ENCODE data around the gene AKNA.

The AKNA gene

DNA sequence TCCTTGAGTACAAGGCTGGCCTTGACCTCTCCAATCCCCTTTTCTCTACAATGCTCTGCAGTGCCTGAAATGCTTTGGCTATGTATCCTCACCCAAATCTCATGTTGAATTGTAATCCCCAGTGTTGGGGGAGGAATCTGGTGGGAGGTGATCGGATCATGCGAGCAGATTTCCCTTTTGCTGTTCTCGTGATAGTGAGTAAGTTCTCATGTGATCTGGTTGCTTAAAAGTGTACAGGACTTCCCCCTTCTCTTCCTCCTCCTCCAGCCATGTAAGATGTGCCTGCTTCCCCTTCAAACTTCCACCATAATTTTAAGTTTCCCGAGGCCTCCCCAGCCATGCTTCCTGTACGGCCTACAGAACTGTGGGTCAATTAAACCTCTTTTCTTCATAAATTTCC is 28.5 kb upstream of the AKNA start:
- TF ChIP-seq SIN3A (IDR thresholded peaks at IDR 0.05; ENCODE audit: borderline replicate concordance, insufficient read depth, low read length), result no peak
- TF ChIP-seq FOXP2 (optimal IDR thresholded peaks at IDR 0.05; ENCODE audit: borderline replicate concordance, extremely low read depth, extremely low read length, insufficient read depth), result no peak
- TF ChIP-seq TAF1 (IDR thresholded peaks at IDR 0.05; ENCODE audit: borderline replicate concordance, insufficient read depth, low read length), result no peak
- TF ChIP-seq POLR2AphosphoS5 (IDR thresholded peaks at IDR 0.05; ENCODE audit: low read depth, low read length), result no peak

DNA sequence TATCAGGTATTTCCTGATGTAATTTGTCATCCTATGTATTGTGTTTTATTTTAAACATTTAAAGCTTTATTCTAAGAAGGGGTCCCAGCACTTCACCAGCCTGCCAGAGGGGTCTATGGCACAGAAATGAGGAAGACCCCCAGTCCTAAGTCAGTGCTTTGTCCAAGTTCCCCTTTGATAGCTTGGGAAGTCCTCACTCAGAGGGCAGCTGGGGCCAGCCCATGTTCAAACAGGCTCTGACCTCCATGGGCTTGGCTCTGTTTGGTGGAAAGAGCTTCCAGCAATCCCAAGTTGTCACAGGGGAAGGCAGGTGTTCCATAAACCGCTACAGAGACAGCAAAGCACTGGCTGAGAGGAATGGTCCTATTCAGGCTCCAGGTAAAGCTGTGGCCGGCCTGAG is 26.6 kb upstream of the AKNA start:
- TF ChIP-seq SIN3A (IDR thresholded peaks at IDR 0.05; ENCODE audit: borderline replicate concordance, insufficient read depth, low read length) (no peak), POLR2AphosphoS5 (IDR thresholded peaks at IDR 0.05; ENCODE audit: low read depth, low read length) (no peak)

DNA sequence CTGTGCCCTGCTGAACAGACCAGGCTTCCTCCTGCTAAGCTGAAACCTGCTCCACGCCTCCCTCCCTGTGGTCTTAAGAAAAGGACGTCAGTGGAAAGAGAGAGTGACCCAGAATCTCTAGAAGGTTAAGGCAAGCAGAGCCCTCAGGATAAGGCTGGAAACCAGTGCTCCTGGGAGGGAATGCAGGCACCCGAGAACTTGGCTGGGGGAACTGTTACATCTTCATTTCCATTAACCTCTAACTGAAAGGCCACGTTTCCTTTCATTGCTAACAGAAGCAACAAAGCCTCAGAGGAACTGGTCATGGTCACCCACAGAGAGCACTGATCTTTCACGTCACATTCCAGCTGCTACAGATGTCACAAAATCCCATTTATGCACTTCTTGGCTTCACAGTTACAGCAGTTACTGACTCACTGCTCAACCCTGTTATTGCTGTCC is 26.1 kb upstream of the AKNA start:
- TF ChIP-seq SIN3A (IDR thresholded peaks at IDR 0.05; ENCODE audit: borderline replicate concordance, insufficient read depth, low read length) (no peak), POLR2AphosphoS5 (IDR thresholded peaks at IDR 0.05; ENCODE audit: low read depth, low read length) (no peak), TAF1 (IDR thresholded peaks at IDR 0.05; ENCODE audit: borderline replicate concordance, insufficient read depth, low read length) (no peak), FOXP2 (optimal IDR thresholded peaks at IDR 0.05; ENCODE audit: borderline replicate concordance, extremely low read depth, extremely low read length, insufficient read depth) (no peak)
- TF ChIP-seq, protein P1, sequence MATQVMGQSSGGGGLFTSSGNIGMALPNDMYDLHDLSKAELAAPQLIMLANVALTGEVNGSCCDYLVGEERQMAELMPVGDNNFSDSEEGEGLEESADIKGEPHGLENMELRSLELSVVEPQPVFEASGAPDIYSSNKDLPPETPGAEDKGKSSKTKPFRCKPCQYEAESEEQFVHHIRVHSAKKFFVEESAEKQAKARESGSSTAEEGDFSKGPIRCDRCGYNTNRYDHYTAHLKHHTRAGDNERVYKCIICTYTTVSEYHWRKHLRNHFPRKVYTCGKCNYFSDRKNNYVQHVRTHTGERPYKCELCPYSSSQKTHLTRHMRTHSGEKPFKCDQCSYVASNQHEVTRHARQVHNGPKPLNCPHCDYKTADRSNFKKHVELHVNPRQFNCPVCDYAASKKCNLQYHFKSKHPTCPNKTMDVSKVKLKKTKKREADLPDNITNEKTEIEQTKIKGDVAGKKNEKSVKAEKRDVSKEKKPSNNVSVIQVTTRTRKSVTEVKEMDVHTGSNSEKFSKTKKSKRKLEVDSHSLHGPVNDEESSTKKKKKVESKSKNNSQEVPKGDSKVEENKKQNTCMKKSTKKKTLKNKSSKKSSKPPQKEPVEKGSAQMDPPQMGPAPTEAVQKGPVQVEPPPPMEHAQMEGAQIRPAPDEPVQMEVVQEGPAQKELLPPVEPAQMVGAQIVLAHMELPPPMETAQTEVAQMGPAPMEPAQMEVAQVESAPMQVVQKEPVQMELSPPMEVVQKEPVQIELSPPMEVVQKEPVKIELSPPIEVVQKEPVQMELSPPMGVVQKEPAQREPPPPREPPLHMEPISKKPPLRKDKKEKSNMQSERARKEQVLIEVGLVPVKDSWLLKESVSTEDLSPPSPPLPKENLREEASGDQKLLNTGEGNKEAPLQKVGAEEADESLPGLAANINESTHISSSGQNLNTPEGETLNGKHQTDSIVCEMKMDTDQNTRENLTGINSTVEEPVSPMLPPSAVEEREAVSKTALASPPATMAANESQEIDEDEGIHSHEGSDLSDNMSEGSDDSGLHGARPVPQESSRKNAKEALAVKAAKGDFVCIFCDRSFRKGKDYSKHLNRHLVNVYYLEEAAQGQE (IDR thresholded peaks at IDR 0.05; ENCODE audit: insufficient read depth in 1 of 2, low read depth in 2 of 2, low read length in 2 of 2), result no peak

DNA sequence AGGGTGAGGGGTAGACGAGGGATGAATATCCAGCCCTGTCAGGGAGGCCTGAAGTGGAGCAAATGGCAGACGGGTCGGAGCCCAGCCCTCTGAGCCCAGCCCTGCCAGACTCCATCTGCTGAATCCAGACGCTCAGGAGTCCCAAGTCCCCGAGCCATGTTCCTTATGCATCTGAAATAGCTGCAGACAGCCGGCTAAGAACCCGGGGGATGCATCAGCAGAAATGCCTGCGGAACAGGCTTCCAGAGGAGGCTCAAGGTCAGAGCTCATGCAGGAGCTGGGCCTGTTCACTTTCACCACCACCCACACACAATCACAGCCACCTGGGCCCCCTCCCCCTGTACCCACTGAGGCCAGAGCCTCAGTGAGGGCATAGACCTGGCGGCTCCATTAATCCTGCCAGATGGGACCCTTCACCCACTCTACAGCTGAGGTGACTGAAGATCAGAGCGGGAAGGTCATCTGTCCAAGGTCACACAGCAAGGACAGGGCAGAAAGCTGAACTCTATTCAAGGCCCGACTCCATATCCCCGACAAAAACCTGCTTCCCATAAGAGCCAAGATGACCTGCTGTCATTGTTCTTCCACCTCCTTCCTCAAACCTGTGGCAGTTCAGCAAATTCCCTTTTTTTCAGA is 24.4 kb upstream of the AKNA start:
- TF ChIP-seq, protein P1 (IDR thresholded peaks at IDR 0.05; ENCODE audit: insufficient read depth in 1 of 2, low read depth in 2 of 2, low read length in 2 of 2), result no peak
- no peak for TF ChIP-seq FOXP2 (optimal IDR thresholded peaks at IDR 0.05; ENCODE audit: borderline replicate concordance, extremely low read depth, extremely low read length, insufficient read depth)
- TF ChIP-seq TAF1 (IDR thresholded peaks at IDR 0.05; ENCODE audit: borderline replicate concordance, insufficient read depth, low read length), result no peak
- TF ChIP-seq POLR2AphosphoS5 (IDR thresholded peaks at IDR 0.05; ENCODE audit: low read depth, low read length), result no peak
- TF ChIP-seq SIN3A (IDR thresholded peaks at IDR 0.05; ENCODE audit: borderline replicate concordance, insufficient read depth, low read length), result no peak

DNA sequence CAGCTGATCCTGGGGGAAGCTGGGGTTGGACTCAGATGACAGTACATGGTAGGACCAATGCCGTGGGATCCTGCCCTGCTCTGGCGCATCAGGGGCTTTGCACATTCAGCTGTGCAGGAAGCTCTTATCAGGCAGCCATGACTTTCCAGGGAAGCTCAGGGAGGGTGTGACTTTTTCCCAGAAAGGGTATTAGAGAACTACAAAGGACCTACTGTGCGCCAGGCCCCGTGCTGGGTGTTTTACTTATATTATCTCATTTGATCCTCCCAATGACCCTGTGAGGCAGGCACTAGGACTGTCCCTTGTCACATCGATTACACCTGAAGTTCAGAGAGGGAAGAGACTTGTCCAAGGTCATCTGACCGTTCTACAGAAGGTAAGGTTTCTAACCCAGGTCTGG is 23.7 kb upstream of the AKNA start:
- no peak for TF ChIP-seq FOXP2 (optimal IDR thresholded peaks at IDR 0.05; ENCODE audit: borderline replicate concordance, extremely low read depth, extremely low read length, insufficient read depth)
- no peak for TF ChIP-seq POLR2AphosphoS5 (IDR thresholded peaks at IDR 0.05; ENCODE audit: low read depth, low read length)
- no peak for TF ChIP-seq SIN3A (IDR thresholded peaks at IDR 0.05; ENCODE audit: borderline replicate concordance, insufficient read depth, low read length)
- TF ChIP-seq, protein P1 (IDR thresholded peaks at IDR 0.05; ENCODE audit: insufficient read depth in 1 of 2, low read depth in 2 of 2, low read length in 2 of 2), result no peak
- TF ChIP-seq TAF1 (IDR thresholded peaks at IDR 0.05; ENCODE audit: borderline replicate concordance, insufficient read depth, low read length), result no peak

DNA sequence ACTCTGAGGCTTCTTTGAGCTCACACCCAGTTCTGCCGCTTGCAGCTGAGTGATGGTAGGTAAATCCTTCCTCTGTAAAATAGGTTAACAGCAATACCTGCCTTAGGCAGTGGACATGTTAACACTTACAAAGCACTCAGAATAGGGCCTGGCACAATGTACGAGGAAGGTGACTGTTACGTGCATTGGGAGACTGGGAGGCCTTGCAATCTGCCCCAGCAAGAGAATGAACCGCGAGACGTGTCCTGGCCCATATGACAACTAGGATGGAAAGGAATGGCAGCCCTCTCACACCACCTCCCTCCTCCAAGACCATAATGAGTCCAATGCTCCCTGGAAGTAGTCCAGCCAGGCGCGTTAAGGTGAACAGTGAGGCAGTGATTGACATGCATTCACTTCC is 23.1 kb upstream of the AKNA start:
- no peak for TF ChIP-seq FOXP2 (optimal IDR thresholded peaks at IDR 0.05; ENCODE audit: borderline replicate concordance, extremely low read depth, extremely low read length, insufficient read depth)
- TF ChIP-seq POLR2AphosphoS5 (IDR thresholded peaks at IDR 0.05; ENCODE audit: low read depth, low read length), result no peak
- TF ChIP-seq SIN3A (IDR thresholded peaks at IDR 0.05; ENCODE audit: borderline replicate concordance, insufficient read depth, low read length), result no peak
- TF ChIP-seq TAF1 (IDR thresholded peaks at IDR 0.05; ENCODE audit: borderline replicate concordance, insufficient read depth, low read length), result no peak

Measured in PFSK-1 (cell line).